HG03039 (cell line): Measurements from ENCODE around the gene SYNPO2L.
A peak's percentile ranks its signal among the peaks of the same experiment; 100 is the strongest.

Experiments
- ATAC-seq: cut with Tn5 transposase; IDR thresholded peaks from one replicate; pipeline ENCODE4 v1.9.1; 2021; ENCODE audit warnings: mild to moderate bottlenecking, moderate library complexity; ENCODE audit not compliant: unreplicated experiment

The SYNPO2L gene

GRCh38 chr10:73648975-73649829, 6.6 kb downstream of the SYNPO2L start:
- ATAC-seq = no peak

GRCh38 chr10:73647875-73648651, 7.8 kb downstream of the SYNPO2L start:
- no peak for ATAC-seq

GRCh38 chr10:73647211-73647874, 8.5 kb downstream of the SYNPO2L start:
- no peak for ATAC-seq

GRCh38 chr10:73646598-73647041, 9.2 kb downstream of the SYNPO2L start:
- no peak for ATAC-seq

- ATAC-seq = no peak
Measured at GRCh38 chr10:73645251-73645650, 10.6 kb downstream of the SYNPO2L start.

- ATAC-seq = no peak
Measured at GRCh38 chr10:73644767-73645166, 11.1 kb downstream of the SYNPO2L start.

- ATAC-seq = no peak
Measured at GRCh38 chr10:73644015-73644743, 11.7 kb downstream of the SYNPO2L start.

GRCh38 chr10:73643362-73643761, 12.5 kb downstream of the SYNPO2L start:
- ATAC-seq = no peak

GRCh38 chr10:73641328-73642060, 14.3 kb downstream of the SYNPO2L start, which contains the start of gene MYOZ1:
MYOZ1 (minus strand) TSS chr10:73641474; CDS start chr10:73640017, 1,457 bp downstream.
- no peak for ATAC-seq

GRCh38 chr10:73639286-73639685, 16.5 kb downstream of the SYNPO2L start:
- ATAC-seq = no peak

- no peak for ATAC-seq
Measured at GRCh38 chr10:73635781-73636180, 20.0 kb downstream of the SYNPO2L start.

- ATAC-seq = no peak
Measured at GRCh38 chr10:73634421-73634820, 21.4 kb downstream of the SYNPO2L start.

- ATAC-seq = no peak
Measured at GRCh38 chr10:73629165-73629564, 26.7 kb downstream of the SYNPO2L start.

- ATAC-seq = no peak
Measured at GRCh38 chr10:73628405-73628804, 27.4 kb downstream of the SYNPO2L start.

- ATAC-seq = no peak
Measured at GRCh38 chr10:73627300-73627699, 28.5 kb downstream of the SYNPO2L start.

GRCh38 chr10:73625884-73626752, 29.7 kb downstream of the SYNPO2L start:
- peak; percentile 94 for ATAC-seq

GRCh38 chr10:73625004-73625883, 30.6 kb downstream of the SYNPO2L start:
- peak; percentile 11 for ATAC-seq

GRCh38 chr10:73623056-73623455, 32.8 kb downstream of the SYNPO2L start:
- no peak for ATAC-seq
